Measurements from ENCODE around the gene GMDS. TPM values are rescaled to one million over a fixed set of nuclear protein-coding genes. Genes with fewer than 3 reads are reported as not detected.

The GMDS gene
- total and polyA plus RNA-seq, 4 donors = 7.3 to 28.3 (median 16.1) TPM

DNA sequence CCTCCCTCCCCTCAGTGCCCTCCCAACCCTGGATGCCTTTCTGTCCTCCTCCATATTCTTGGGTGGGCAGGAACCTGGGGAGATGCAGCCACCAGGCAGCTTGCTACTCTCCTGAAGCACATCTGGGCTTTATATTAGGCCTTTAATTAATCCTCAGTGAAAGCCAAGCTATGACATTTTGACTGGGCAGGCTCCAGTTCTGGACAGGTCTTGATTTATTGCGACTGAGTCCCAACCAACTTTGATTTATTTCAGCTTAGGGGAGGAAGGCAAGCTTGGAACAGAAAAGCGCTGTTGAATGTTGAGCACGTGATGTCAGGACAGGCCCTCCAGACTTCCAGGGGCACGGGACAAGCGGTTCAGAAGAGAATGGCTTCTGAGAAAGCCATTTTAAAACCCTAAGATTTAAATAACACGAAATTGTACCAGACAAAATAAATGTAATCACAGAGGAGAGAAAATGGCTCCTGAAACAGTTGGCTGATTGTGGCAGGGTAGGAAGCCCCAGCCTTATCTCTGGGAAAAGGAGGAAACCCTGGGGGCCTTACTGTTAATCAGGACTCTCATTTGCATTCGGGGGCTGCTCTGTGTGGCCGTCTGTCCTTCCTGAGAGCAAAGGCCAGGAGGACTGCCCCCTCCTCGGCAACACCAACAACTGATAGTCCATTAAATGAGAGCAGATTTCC is 341.5 kb downstream of the GMDS start:
- no peaks in the 10 kb centered on the region for H3K4me1 ChIP-seq (ENCODE audit: control insufficient read depth in 5 of 5, insufficient read depth in 5 of 5, low read length in 5 of 5)
- no peaks in the 10 kb centered on the region for H3K27me3 ChIP-seq (ENCODE audit: control insufficient read depth in 3 of 3, insufficient read depth in 3 of 3, low read length in 2 of 3)
- no peak overlapping the region for H3K27ac ChIP-seq (ENCODE audit: low read depth in 1 of 2, low read length in 1 of 2)
- DNase-seq (peak in 1 of 3 donors; percentile 16), ATAC-seq (ENCODE audit: insufficient read depth, low FRiP score) (no peak)
- H3K9me3 ChIP-seq (ENCODE audit: control insufficient read depth in 4 of 4, insufficient read depth in 3 of 4, low read length in 3 of 4) = no peaks in the 10 kb centered on the region
- 54 to 72% methylated on average over 9 of the region's 9 CpGs for WGBS, 2 donors
- no peaks in the 10 kb centered on the region for H3K36me3 ChIP-seq (ENCODE audit: control insufficient read depth in 4 of 4, insufficient read depth in 4 of 4, low read length in 4 of 4)
- H3K9ac ChIP-seq (ENCODE audit: insufficient read depth in 1 of 2, low read length in 2 of 2) = no peak overlapping the region
- TF ChIP-seq, protein P1, sequence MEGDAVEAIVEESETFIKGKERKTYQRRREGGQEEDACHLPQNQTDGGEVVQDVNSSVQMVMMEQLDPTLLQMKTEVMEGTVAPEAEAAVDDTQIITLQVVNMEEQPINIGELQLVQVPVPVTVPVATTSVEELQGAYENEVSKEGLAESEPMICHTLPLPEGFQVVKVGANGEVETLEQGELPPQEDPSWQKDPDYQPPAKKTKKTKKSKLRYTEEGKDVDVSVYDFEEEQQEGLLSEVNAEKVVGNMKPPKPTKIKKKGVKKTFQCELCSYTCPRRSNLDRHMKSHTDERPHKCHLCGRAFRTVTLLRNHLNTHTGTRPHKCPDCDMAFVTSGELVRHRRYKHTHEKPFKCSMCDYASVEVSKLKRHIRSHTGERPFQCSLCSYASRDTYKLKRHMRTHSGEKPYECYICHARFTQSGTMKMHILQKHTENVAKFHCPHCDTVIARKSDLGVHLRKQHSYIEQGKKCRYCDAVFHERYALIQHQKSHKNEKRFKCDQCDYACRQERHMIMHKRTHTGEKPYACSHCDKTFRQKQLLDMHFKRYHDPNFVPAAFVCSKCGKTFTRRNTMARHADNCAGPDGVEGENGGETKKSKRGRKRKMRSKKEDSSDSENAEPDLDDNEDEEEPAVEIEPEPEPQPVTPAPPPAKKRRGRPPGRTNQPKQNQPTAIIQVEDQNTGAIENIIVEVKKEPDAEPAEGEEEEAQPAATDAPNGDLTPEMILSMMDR (IDR thresholded peaks at IDR 0.05; ENCODE audit: control extremely low read depth, extremely low read depth) = no peak
- H3K4me3 ChIP-seq = no peak overlapping the region

DNA sequence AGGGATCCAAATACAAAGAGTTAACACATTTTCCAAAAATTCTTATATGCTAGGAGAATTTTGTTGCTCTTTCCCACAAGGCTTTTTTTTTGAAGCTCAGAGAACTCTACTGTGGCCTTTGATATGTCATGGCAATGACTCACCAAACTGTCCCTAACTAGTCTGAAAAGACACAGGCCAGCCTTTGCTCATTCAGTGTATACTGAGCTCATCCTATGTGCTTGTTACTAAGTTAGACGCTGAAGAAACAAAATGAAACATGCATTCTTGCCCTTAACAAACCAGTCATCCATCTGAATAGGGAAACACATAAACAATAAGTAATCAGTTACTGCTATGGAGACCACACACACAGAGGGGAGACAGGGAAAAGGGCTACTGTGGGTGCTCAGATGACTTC is 343.8 kb downstream of the GMDS start:
- Histone ChIP-seq H3K4me3 (no peak overlapping the region), H3K36me3 (ENCODE audit: control insufficient read depth in 4 of 4, insufficient read depth in 4 of 4, low read length in 4 of 4) (no peaks in the 10 kb centered on the region), H3K9ac (ENCODE audit: insufficient read depth in 1 of 2, low read length in 2 of 2) (no peak overlapping the region), H3K4me1 (ENCODE audit: control insufficient read depth in 5 of 5, insufficient read depth in 5 of 5, low read length in 5 of 5) (no peaks in the 10 kb centered on the region), H3K9me3 (ENCODE audit: control insufficient read depth in 4 of 4, insufficient read depth in 3 of 4, low read length in 3 of 4) (no peaks in the 10 kb centered on the region), H3K27ac (ENCODE audit: low read depth in 1 of 2, low read length in 1 of 2) (no peak overlapping the region), H3K27me3 (ENCODE audit: control insufficient read depth in 3 of 3, insufficient read depth in 3 of 3, low read length in 2 of 3) (no peaks in the 10 kb centered on the region)
- ATAC-seq (ENCODE audit: insufficient read depth, low FRiP score) (no peak), DNase-seq (no peak)
- TF ChIP-seq, protein P1 (IDR thresholded peaks at IDR 0.05; ENCODE audit: control extremely low read depth, extremely low read depth) = no peak
- WGBS, 2 donors = 88 to 92% methylated on average over 1 of the region's 1 CpG

DNA sequence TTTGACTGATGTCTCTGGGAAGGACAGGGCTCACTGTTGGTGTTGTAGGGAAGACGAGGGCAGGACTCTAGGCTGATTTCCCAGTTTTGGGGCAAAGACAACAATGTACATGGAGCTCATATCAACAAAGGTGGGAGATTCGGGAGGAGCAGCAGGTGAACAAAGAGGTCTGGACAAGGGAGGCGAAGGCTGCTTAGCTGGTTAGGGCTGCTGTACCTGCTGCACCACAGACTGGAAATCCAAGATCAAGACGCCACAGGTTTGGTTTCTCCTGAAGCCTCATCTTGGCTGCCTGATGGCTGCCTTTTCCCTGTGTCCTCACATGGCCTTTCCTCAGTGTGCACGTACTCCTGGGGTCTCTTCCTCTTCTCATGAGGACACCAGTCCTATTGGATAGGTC is 348.5 kb downstream of the GMDS start:
- ATAC-seq (ENCODE audit: insufficient read depth, low FRiP score) = no peak
- H3K4me3 ChIP-seq = no peak overlapping the region
- WGBS, 2 donors = 93 to 96% methylated on average over 5 of the region's 5 CpGs
- no peaks in the 10 kb centered on the region for H3K27me3 ChIP-seq (ENCODE audit: control insufficient read depth in 3 of 3, insufficient read depth in 3 of 3, low read length in 2 of 3)
- no peaks in the 10 kb centered on the region for H3K9me3 ChIP-seq (ENCODE audit: control insufficient read depth in 4 of 4, insufficient read depth in 3 of 4, low read length in 3 of 4)
- H3K9ac ChIP-seq (ENCODE audit: insufficient read depth in 1 of 2, low read length in 2 of 2) = no peak overlapping the region
- no peaks in the 10 kb centered on the region for H3K36me3 ChIP-seq (ENCODE audit: control insufficient read depth in 4 of 4, insufficient read depth in 4 of 4, low read length in 4 of 4)
- no peaks in the 10 kb centered on the region for H3K4me1 ChIP-seq (ENCODE audit: control insufficient read depth in 5 of 5, insufficient read depth in 5 of 5, low read length in 5 of 5)
- H3K27ac ChIP-seq (ENCODE audit: low read depth in 1 of 2, low read length in 1 of 2) = no peak overlapping the region
- DNase-seq = no peak
- TF ChIP-seq, protein P1 (IDR thresholded peaks at IDR 0.05; ENCODE audit: control extremely low read depth, extremely low read depth) = no peak

DNA sequence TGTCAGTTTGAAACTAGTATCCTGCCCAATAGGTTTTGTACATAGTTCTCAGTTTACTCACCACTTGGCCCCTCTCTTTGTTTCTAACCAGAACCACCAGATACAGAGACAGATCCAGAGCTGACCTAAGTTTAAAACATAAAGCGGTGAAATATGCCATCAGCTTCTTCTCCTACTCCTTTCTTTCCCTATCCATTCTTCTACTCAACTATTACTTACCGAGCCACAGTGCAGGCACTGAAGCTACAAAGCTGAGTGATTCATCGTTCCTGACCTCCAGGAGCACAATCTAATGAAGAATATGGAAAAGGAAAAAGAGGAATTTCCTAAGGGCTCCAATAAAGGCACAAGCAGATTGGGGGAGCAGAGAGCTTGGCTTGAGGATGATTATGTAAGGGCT is 349.7 kb downstream of the GMDS start:
- no peaks in the 10 kb centered on the region for H3K36me3 ChIP-seq (ENCODE audit: control insufficient read depth in 4 of 4, insufficient read depth in 4 of 4, low read length in 4 of 4)
- no peak for DNase-seq
- no peak for ATAC-seq (ENCODE audit: insufficient read depth, low FRiP score)
- TF ChIP-seq, protein P1 (IDR thresholded peaks at IDR 0.05; ENCODE audit: control extremely low read depth, extremely low read depth) = no peak
- no peaks in the 10 kb centered on the region for H3K27me3 ChIP-seq (ENCODE audit: control insufficient read depth in 3 of 3, insufficient read depth in 3 of 3, low read length in 2 of 3)
- no peaks in the 10 kb centered on the region for H3K4me1 ChIP-seq (ENCODE audit: control insufficient read depth in 5 of 5, insufficient read depth in 5 of 5, low read length in 5 of 5)
- H3K9ac ChIP-seq (ENCODE audit: insufficient read depth in 1 of 2, low read length in 2 of 2) = no peak overlapping the region
- H3K9me3 ChIP-seq (ENCODE audit: control insufficient read depth in 4 of 4, insufficient read depth in 3 of 4, low read length in 3 of 4) = no peaks in the 10 kb centered on the region
- WGBS, 2 donors = 81 to 98% methylated on average over 3 of the region's 3 CpGs
- no peak overlapping the region for H3K4me3 ChIP-seq
- H3K27ac ChIP-seq (ENCODE audit: low read depth in 1 of 2, low read length in 1 of 2) = no peak overlapping the region

Data from lung (tissue), 12 donors.